ENCODE results near the gene IL10.

The IL10 gene

GRCh38 chr1:206737729-206738201 is 34.5 kb downstream of the IL10 start:
- no peak for DNase-seq (ENCODE audit: low read depth in 2 of 2, low spot score in 1 of 2)

- DNase-seq (ENCODE audit: low read depth in 2 of 2, low spot score in 1 of 2), result peak in 1 of 2 donors; percentile 29
Measured at GRCh38 chr1:206736878-206737728, 35.2 kb downstream of the IL10 start.

DNA sequence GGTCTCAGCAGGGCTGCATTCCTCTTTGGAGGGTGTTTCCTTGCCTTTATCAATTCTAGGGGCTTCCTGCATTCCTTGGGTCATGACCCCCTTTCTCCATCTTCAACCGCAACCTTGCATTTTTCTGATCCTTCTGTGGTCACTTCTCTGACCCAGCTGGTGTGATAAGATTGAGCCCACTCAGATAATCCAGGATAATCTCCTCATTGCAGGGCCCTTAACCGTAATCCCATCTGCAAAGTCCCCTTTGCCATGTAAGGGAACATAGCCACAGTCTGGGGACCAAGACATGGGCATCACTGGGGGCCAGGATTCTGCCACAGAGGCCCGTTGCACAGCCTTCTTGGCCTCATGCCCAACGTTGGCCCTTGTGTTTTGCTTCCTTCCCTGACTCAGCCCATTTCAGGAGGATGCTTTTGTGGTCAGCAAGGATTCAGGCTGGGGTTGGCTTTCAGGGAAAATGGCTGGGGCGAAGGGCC is 36.7 kb downstream of the IL10 start:
- no peak for DNase-seq (ENCODE audit: low read depth in 2 of 2, low spot score in 1 of 2)

DNA sequence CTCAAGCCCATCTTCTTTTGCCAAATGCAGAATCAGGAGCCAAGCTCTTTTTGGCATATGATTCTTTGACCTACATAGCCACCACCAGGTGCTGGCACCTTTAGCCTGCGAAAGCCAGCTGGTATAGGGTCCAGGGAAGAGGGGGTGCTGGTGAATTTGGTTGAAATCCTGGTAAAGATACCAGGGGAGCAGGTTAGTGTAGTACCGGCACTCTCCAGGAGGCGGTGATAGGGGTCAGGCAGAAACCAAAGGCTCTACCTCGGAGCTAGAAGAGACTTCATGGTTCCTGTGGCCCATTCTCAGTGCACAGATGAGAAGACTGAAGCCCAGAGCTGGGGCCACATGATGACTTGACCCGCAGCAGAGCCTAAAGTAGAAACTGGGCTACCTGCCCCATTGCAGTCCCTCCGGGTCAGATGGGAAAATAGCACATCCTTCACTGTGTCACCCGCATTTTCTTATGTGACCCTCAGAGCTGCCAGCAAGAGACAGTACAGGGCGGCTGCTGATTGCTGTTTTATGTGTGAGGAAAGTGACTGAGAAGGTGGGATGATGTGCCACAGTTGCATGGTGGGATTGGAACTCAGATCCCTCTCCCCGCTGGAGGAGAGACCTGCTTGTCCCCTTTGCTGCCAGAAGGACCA is 37.7 kb downstream of the IL10 start:
- DNase-seq (ENCODE audit: low read depth in 2 of 2, low spot score in 1 of 2), result peak; percentile 61 to 66

- DNase-seq (ENCODE audit: low read depth in 2 of 2, low spot score in 1 of 2), result no peak
Measured at GRCh38 chr1:206732992-206733391, 39.3 kb downstream of the IL10 start.

- no peak for DNase-seq (ENCODE audit: low read depth in 2 of 2, low spot score in 1 of 2)
Measured at GRCh38 chr1:206732508-206732907, 39.8 kb downstream of the IL10 start.

GRCh38 chr1:206729507-206729906 is 42.8 kb downstream of the IL10 start:
- no peak for DNase-seq (ENCODE audit: low read depth in 2 of 2, low spot score in 1 of 2)

DNA sequence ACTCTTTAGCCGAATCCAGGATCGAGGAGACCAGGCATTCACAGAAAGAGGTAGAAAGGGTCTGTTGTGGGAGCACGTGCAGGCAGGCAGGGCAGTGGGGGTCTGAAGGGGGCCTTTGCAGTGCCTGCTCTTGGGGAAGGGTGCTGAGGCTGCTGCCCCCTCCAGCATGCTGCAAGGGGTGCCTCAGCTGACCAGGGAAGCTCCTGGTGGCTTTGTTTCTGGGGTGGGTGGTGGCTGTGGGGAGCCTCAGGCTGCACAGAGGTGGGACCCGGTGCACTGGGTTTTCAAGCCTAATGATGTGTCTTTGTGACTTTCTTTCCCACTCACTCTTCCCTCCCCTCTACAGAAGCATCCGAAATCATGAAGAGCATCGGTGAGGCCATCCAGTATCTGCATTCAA is 43.2 kb downstream of the IL10 start:
- no peak for DNase-seq (ENCODE audit: low read depth in 2 of 2, low spot score in 1 of 2)

DNA sequence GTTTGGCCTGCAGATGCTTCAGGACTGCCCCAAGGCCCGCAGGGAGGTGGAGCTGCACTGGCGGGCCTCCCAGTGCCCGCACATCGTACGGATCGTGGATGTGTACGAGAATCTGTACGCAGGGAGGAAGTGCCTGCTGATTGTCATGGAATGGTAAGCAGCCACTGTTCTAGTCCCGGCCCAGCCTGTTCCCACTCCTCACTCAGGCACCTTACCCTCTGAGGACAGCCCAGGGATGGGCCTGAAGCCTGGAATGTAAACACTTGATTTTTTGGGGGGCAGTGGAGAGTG is 43.7 kb downstream of the IL10 start:
- no peak for DNase-seq (ENCODE audit: low read depth in 2 of 2, low spot score in 1 of 2)

DNA sequence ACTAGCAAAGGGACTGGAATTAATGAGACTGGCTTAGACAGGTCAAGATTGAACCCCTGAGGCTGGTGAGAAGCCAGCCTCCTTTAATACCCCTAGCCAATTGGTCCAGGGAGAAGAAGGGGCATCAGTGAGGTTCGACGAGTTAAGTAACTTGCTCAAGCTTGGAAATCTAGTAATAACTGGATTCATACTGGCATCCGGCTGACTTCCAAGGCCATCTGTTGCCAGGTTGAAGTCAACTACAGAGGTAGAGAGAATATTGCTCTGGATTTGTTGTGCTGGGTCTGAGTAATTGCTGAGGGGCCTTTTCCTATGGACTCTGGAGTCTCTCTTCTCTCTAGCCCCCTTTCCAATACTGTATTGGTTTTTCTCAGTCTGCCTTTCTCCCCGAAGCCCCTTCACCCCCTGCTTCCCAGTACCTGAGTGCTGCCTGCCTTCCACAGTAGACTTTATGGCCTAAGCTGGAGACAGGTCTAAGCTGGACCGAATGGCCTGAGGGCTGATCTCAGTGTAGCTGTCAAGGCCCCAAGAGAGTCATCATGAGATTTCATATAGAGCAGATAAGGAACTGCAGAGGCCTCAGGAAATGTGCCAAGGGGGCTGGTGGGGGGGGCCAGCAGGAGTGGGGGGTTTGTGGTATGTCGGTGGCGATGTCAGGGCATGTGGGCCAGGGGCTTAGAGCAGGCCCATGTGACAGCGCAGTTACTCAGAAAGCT is 44.2 kb downstream of the IL10 start:
- no peak for DNase-seq (ENCODE audit: low read depth in 2 of 2, low spot score in 1 of 2)

- peak in 1 of 2 donors; percentile 21 for DNase-seq (ENCODE audit: low read depth in 2 of 2, low spot score in 1 of 2)
Measured at GRCh38 chr1:206725109-206725963, 47.0 kb downstream of the IL10 start.

DNA sequence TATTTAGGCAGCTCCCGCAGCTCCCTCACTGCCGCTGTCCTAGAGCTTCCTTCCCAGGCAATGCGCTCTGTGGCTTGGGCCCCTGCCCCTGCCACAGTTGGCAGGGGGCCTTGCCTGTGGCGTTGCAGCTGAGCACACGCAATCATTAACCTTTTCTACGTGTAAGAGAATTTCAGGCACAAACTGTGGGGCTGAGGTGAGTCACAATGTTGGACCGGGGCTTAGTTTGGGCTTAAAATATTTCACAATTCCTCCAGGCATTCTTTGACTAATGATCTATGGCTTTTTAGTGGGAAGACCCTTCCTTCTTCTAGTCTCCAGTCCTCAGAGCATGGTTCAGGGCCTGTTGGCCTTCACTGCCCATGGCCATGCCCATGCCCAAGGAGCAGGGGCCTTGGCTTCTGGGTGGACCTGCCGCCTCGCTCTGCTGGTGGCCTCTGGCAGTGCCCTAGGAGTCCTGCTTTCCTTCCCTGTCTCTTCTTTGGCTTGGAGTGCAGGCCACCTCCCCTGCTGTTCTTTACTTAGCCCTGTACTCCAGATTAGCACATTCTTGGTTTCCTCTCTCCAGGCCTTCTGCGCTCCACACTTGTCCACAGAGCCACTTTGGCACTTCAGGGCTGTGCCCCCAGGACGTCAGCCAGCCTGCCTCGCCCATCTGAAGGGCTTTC is 48.4 kb downstream of the IL10 start:
- no peak for DNase-seq (ENCODE audit: low read depth in 2 of 2, low spot score in 1 of 2)

- DNase-seq (ENCODE audit: low read depth in 2 of 2, low spot score in 1 of 2), result no peak
Measured at GRCh38 chr1:206723462-206723804, 48.9 kb downstream of the IL10 start.

GRCh38 chr1:206722751-206723461 is 49.4 kb downstream of the IL10 start:
- no peak for DNase-seq (ENCODE audit: low read depth in 2 of 2, low spot score in 1 of 2)

DNA sequence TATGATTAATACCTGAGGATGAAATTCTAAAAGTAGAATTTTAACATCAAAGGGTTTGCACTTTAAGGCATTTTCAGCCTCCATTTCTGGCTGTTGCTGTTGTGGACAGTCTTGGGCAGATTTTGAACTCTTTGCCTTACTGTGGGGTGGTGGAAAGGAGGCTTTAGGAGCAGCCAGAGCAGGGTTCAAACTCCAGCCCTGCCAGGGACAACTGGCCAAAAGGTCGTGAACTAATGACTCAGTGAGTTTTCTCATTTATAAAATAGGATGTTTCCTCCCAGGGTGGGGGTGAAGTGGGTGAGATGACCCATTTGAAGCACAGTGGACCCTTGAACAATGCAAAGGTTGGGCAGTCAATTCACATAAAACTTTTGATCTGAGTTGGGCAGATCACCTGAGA is 50.8 kb downstream of the IL10 start:
- DNase-seq (ENCODE audit: low read depth in 2 of 2, low spot score in 1 of 2), result no peak

- no peak for DNase-seq (ENCODE audit: low read depth in 2 of 2, low spot score in 1 of 2)
Measured at GRCh38 chr1:206719169-206719839, 53.0 kb downstream of the IL10 start.

DNA sequence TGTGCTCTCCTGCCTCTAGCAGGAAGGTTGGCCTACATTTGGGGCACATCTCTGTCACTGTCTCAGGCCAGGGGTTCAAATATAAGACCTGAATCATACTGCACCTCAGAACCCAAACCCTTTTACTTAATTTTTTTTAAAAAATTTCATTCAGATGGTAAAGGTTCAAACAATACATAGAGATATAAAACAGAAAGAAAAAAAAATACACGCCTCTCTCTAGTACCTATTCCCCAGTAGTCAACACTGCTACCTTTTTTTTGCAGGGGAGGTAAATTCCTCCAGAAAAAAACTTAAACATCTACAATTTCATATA is 54.7 kb downstream of the IL10 start:
- no peak for DNase-seq (ENCODE audit: low read depth in 2 of 2, low spot score in 1 of 2)
